Coronary artery (tissue), 2 donors: ENCODE data around the gene ERN1.

ENCODE experiments used
- DNase-seq: peaks from one replicate; pipeline ENCODE4 v3.0.0-alpha.2; 2017; ENCODE audit warnings: low spot score
- H3K27ac ChIP-seq, 2 donors: fragments of 200-600 bp; sonication (generic); one replicate each; pipeline ENCODE4 v1.5.1; 2016 to 2019
- H3K4me3 ChIP-seq: fragments of 200-600 bp; sonication (generic); 2 replicates; pipeline ENCODE4 v1.5.1; 2016; ENCODE audit warnings: mild to moderate bottlenecking, moderate library complexity
- CTCF ChIP-seq: fragments of 200-600 bp; sonication (generic); IDR thresholded peaks from one replicate; pipeline ENCODE4 v1.5.1; 2019; ENCODE audit warnings: antibody characterized with exemption

Gene ERN1

GRCh38 chr17:64017381-64017980 is 112.5 kb downstream of the ERN1 start:
- Histone ChIP-seq H3K4me3 (no peak overlapping the region), H3K27ac (no peak overlapping the region)

GRCh38 chr17:64016974-64017373 is 113.0 kb downstream of the ERN1 start:
- Histone ChIP-seq H3K27ac (no peak overlapping the region), H3K4me3 (no peak overlapping the region)
- no peak for TF ChIP-seq CTCF
- DNase-seq: no peak

More at GRCh38 chr17:64017381-64017980, 112.5 kb downstream of the ERN1 start:
- TF ChIP-seq CTCF: no peak
- no peak for DNase-seq

- H3K4me3 ChIP-seq: no peak overlapping the region
- TF ChIP-seq CTCF: no peak
- DNase-seq: no peak
- peak overlapping the region in 1 of 2 donors; percentile 29 for H3K27ac ChIP-seq
Measured at GRCh38 chr17:64016231-64016784, 113.6 kb downstream of the ERN1 start.

GRCh38 chr17:64015447-64015846 is 114.5 kb downstream of the ERN1 start:
- Histone ChIP-seq H3K4me3 (no peak overlapping the region), H3K27ac (no peak overlapping the region)
- no peak for TF ChIP-seq CTCF
- peak; percentile 12 for DNase-seq

GRCh38 chr17:64009571-64010402 is 120.2 kb downstream of the ERN1 start:
- peak; percentile 56 for DNase-seq
- Histone ChIP-seq H3K27ac (peak overlapping the region in 1 of 2 donors; percentile 35), H3K4me3 (no peak overlapping the region)
- no peak for TF ChIP-seq CTCF

GRCh38 chr17:64008830-64009229 is 121.1 kb downstream of the ERN1 start:
- peak; percentile 62 for DNase-seq
- peak overlapping the region in 1 of 2 donors; percentile 8 for H3K27ac ChIP-seq
- H3K4me3 ChIP-seq: no peak overlapping the region
- no peak for TF ChIP-seq CTCF
